Retina (tissue), 1 donor: ENCODE measurements around the gene KCNQ1.
A peak's percentile ranks its signal among the peaks of the same experiment; 100 is the strongest.

Source experiments
- DNase-seq: peaks from one replicate; pipeline ENCODE4 v3.0.0-alpha.2; 2016

The KCNQ1 gene

DNA sequence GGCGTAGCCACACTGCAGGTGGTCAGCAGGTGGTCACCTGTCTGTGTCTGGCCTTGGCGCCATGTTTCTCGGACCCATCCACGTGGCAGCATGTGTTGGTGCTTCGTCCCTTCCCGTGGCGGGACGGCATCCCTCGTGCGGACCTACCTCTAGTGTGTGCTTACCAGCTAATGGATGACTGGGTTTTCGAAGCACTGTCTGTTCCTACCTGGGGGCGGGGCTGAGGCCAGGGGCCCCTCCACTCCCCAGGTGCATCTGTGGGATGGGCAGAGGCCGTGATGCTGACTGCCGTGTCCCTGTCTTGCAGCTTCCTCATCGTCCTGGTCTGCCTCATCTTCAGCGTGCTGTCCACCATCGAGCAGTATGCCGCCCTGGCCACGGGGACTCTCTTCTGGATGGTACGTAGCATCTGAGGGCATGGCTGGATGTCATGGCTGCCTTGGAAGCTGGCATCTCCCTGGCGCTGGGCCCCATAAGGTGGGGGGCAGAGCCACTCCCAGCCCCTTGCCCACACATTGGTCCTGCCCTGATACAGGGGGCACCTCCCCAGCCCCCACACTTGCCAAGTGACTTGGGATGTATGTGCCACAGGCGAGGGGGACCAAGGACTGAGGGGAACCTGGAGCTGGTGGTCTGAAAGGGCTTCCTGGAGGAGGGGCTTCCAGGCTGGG, 82.9 kb downstream of the KCNQ1 start:
- DNase-seq: no peak

DNA sequence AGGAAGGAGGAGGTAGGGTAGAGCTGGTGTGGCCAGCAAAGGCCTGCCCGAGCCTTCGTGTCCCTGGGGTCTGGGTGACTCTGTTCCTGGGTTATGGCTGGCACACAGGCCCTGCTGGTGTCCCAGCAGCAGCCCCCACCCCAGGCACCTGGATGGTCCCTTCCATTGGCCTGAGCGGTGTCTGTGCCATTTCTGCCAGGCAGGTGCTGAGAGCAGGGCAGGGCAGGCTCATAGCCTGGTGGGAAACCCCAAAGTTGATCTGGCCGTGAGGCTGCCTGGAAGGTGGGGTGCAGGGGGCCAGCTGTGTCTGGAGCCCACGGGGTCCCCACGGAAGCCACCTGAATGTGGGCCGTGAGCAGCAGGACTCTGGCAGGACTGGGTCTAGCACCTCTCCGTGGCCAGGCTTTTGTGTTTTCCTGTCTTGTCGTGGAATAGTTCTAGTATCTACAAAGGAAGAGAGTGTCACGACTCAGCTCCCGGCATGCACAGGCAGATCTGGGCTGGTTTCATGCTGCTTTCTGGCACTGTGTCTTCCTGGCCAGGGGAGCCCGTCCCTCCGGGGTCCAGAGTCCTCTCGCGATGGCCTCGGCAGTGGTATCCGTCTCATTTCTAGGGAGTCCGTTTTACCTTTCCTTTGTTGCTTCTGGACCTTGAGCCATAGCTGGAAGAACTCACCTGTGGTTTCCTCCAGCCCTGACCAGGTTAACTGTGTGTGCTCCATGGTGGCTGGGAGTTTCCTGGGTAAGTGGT, 83.7 kb downstream of the KCNQ1 start:
- DNase-seq: no peak

DNA sequence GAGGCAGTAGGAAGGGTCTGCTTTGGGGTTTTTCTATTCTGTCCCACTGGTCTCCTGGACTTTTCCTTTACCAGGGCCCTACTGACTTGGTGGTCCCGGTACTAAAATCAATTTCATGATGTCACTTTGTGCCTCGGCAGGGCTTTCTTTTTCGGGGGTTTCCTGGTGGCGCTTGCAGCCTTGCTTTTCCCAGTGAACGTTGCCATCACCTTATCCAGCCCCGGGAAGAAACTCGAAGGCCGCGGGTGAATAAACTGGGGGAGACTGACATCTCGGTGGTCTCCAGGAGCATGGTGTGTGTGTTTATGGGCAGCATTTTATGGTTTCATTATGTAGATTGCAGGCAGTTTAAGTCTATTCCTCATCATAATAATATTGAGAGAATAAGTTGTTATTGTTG, 84.4 kb downstream of the KCNQ1 start:
- no peak for DNase-seq

DNA sequence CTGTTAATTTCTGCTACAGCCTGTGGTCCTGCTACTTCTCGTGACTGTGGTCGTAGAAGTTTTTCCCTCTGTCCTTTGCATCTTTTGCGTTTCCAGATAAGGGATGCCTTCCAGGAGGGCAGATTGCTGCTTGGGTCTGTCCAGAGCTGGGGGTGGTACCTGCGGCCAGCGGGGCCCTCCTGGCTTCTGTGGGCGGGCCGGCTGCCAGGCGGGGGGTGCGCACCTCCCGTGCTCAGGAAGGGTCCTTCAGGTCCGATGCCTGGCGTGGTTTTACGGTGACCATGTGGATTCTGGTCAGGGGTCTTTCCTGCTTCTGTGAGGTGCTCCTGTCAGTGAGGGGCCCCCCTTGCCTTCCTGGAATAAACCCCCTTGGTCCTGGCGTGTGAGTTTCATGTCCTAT, 84.8 kb downstream of the KCNQ1 start:
- DNase-seq: no peak

DNA sequence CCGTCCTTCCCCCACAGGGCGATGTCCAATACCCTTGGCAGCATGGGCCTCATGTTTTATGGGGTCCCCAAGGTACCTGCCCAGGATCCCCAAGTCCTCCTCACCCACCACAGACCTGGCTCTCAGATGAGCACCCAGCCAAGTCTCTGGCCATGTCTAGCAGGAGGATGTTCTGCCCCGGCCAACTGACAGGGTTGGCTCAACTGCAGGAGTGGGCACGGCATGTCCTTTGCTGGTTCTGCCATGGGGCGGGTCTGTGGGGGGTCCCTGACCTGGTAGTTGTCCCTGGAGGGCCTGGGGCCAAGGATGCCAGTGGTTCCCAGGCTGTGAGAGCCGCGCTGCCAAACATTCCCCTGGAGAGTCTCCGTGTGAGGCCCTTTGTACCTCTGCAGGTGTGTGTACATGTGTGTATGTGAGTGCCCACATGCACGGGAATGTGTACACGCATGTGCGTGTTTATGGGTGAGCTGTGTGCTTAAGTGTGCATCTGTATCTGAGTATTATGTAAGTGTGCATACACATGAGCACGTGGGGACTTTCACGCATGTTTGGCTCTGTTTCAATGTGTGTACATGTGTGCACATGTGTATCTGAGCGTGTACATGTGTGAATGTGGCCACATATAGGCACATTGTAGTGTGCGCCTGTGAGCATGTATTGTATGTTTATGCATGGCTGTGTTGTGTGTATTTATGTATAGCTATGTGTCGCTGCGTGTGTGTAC, 85.5 kb downstream of the KCNQ1 start:
- DNase-seq: no peak

DNA sequence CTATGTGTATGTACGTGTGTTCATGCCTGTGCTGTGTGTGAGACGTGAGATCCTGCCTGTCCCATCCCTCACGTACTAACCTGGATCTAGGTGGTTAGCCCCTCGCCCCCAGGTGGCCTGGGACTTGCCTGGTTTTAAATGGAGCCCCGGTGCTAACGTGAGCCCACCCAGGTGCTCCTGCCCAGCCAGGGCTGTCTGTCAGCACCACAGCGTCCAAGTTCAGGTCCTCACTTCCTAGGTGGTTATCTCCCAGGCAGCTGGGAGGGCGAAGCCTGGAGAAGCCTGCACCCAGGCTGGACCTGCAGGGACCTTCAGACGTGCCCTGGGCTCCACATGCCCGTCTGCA, 86.0 kb downstream of the KCNQ1 start:
- DNase-seq: no peak

DNA sequence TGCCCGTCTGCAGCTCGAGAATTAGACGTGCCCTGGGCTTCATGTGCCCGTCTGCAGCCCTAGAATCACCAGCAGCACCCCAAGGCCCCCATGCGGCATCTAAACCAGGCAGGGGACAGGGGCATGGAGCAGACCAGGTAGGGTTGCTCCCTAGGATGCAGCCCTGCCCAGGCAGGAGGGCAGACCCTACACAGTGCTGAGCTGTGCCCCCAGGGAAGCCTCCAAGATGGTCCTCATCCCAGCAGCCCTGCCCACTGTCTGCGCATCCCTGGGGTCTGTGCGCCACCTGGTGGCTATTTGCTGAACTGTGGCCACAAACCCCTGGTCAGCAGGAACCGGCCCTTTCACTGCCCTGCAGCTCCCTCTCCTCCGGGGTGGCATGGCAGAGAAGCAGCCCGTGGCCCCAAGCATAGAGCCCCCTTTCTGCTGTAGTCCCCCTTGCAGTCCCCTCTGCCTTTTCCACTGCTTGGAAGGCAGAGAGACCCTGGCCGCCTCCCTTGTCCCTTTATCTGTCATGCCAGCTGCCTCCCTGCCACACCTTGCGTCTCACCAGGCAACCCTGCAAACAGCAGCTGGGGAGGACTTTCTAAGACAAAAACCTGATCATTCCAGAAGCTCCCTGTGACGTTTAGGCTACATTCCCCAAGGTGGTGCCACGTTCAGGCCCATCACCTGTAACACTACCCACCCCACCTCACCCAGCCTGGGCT, 86.6 kb downstream of the KCNQ1 start:
- peak; percentile 92 for DNase-seq

DNA sequence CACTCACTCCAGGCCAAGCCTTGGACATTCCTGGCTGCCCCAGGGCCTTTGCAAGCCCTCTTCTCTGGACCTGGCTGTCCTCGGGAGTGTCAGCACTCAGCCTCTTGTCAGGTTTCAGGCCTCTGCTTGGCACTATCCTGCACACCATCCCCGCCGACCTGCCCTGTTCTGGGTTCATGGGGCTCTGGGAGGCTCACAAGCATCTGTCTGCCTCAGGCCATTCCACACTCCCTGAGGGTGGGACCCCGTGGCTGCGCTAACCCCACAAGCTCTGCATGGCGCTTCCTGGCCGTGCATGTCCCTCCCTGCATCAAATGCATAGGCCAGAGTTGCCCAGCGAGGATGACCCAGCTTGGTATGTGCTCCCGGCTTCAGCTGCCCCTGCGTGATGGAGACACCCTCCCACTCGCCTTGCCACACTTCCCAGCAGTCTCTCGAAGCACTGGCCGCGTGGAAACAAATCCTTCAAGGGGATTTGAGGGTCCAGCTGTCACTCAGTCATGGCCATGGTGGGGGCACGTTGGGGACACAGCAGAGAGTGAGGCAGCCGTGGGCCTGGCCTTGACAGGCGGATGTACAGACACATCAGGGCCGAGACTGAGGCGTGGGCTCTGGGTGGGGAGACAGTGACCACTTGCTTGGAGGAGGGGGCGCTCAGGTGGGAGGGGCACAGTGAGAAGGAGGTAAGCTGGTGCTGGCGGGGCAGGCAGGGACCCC, 87.3 kb downstream of the KCNQ1 start:
- no peak for DNase-seq

DNA sequence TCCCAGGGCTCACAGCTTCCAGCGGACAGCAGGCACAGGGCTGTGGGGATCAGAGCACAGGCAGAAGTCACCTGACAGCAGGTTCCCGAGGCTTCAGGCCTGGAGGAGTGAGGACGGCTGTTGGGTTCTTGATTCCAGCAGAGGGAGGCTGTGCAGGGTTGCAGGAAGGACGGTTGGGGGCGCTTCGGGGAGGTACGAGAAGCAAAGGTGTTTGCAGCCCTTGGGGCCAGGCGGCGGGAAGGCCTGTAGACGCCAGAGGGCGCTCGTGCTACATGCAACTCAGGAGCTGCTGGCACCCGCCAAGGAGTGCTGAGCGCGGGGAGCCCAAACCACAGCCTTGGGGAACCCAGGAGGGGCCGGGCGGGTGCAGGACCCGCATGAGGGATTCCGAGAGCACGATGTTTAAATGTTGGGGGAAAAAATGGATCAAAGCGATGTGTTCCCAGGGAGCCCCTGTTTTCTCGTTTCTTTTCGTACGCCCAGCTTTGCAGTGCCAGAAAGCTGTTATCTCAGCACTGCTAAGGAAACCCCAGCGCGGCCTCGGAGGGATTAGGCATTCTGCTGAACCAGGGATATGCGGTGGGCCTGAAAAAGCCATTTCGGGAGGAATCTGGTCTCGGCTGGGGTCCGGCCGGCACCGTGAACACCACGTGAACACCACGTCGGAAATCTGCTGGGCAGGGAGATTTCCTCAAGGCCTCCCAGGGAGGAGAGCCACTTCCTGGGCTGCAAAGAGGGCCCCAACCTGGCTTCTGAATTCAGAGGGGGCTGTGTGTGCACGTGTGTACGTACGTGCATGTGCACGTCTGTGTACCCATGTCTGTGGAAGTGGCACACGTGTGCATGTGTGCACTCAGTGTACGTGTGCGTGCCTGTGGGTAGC, 88.1 kb downstream of the KCNQ1 start:
- DNase-seq: peak; percentile 98

DNA sequence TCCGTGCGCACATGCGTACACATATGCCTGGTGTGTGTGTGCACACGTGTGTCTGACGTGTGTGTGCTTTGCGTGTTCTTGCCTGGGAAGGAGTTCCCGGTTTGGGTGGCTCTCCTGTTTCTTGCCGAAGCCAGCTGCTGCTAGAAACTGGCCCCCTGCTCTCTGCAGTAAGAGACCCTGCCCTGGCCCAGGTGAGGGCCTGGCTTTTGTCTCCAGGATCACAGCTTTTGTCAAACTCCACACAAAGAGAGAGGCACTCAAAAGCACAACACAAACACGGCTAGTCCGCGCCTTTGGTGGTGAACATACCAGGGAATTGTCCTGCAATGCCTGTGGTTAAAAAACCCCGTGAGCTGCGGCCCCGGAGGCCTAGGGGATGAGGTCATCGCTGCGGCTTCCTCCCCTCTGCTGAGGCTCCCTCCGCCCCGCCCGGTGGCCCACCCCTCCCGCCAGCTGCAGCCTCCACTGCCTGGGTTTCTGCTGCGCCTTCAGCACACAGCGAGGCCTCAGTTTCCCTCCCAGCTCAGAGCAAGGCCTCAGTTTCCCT, 88.9 kb downstream of the KCNQ1 start:
- DNase-seq: peak; percentile 81

DNA sequence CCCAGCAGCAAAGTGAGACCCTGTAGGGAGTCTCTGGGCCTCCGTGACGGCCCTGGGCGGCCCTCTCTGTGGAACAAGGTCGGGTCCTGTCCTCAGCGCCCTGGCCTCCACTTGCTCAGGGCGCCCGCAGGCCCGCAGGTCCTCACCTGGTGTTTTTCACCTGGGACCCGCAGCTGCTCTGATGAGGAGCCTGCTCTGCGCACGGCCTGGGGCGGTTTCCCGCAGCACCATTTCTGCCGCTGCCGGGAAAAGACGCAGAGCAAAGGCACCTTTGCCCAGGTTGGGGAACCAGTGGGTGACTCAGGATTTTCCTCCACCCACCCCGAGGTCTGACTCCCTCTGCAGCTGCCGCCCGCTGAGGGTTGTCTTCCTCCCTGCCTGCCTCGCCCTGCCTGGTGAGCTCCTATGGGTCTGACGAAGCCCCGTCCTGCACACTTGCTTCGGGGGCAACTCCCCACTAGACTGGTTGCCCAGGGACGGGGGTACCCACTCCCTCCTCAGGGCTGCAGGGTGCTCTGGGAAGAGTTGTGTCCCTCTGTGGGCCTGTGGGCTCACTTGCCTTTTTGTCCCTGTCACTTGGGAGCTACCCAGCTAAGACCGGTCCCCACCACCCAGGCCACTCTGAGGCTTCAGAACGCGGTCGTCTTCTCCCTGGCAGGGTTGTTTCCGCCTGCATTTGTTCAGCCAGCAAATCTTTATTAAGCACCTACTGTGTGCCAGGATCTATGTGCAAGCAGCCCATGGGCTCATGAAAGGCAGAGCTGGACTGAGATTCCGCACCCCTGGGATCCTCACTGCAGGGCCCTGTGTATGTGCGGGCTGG, 89.5 kb downstream of the KCNQ1 start:
- DNase-seq: no peak

DNA sequence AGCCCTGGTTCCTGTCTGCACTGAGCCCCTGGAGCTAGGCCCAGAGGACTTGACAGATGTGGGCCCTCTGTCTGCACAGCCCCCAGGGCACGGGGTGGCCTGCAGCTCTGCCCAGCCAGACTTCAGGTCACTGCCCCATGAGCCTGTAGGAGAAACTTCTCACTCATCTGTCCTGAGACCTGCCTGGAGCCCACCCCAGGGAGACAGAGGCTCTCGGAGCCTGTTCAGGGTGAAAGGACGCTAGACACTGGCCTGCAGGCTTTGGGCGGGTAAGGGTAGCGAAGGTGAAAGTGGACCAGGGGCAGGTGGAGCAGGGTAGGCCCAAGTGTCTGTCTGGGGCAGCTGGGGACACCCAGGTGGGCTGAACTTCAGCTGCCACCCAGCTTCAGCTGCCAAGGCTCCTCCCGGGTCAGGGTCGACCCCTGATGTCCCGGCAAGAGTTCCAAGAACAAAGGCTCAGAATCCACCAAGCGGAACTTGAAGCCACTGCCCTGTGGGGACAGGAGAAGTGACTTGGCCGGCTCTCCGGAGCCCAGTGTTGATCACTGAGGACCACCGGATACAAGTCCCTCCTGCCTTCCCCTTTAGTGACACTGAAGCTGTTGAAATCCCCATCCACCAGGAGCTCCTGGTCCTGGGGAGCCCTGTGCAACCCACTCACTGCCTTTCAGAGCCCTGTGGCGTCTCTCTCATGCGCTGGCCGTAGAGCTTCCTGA, 90.3 kb downstream of the KCNQ1 start:
- DNase-seq: peak; percentile 34

DNA sequence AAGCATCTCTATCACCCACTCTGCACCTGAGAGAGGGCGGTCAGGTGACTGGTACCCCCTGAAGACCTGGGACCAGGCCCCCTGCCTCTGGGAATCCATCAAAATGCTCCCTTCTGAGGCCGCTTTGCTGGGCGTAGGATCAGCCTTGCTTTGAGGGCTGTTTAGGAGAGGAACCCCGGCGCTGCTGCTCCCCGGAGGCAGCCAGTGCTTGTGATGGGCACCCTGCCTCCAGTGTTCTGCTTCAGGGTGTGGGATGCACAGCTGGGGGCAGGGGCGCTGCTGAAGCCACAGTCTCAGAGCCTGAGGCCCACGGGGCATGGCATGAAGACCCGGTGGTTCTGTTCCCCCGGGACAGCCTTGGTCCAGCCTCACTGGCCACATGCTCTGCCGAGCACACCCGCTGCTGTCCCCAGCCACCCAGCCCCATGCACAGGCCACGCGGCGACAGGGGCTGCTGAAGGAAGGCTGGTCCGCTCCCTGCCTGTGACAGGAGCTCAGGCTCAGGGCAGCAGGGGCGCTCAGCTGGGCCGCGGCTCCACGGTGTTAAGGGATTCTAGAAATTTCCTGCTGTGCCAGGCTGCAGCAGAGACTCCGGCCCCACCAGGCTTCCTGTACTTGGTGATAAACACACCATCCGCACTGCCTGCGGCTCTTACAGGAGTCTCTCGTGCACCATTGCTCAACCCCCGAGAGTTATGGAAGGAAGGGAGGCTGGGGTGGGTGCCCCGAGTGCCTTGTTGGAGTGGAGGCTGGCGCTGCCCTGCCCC, 91.0 kb downstream of the KCNQ1 start:
- DNase-seq: peak; percentile 38

DNA sequence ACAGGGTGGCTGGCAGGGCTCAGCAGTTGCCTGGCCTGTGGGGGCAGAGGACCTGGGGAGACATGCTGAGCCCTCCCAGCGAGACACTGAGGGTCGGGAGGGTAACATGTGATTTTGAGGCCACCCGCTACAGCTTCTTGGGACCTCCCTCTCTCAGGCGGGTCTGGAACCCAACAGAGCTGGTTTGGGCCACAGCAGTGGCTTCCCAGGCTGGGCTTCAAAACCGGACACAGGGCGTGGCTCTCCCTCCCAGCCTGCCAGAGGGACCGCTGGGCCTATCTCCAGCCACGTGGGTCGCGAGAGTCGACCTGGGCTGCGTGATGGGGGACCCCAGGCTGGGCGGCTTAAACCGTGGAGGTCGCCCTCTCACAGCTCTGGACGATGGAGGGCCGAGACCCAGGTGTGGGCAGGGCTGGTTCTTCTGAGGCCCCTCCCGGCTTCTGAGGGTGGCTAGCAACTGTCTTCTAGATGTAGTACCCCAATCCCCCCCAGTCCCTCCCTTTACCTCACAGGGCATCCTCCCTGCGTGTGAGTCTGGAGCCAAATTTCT, 91.7 kb downstream of the KCNQ1 start:
- no peak for DNase-seq

DNA sequence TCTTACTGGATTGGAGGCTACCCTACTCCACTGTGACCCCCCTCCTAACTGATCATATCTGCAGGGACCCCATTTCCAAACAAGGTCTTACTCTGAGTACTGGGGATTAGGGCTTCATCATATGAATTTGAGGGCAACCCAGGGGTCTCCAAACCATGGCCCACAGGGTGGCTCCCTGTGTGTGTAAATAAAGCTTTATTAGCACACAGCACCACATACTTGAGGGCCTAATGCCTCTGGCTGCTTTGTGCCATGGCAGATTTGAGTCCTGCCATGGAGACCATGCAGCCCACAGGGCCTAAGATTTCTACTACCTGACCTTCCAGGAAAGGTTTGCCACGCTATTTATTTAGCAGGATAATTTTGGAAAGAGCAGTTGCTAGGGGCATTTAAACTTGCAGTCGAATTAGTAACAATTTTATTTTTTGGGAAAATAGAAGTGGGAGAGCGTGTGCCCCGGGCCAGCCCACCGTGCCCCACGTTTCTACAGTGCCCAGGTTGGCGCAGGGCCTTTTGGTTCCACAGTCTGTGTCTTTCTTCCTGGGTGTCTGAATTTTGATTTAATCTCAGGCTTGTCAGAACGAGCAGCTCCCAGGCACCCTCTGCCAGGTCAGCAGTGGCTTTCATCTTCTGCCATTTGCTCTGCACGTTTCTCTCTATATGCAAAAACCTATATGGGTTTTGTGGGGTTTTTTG, 92.3 kb downstream of the KCNQ1 start:
- no peak for DNase-seq

DNA sequence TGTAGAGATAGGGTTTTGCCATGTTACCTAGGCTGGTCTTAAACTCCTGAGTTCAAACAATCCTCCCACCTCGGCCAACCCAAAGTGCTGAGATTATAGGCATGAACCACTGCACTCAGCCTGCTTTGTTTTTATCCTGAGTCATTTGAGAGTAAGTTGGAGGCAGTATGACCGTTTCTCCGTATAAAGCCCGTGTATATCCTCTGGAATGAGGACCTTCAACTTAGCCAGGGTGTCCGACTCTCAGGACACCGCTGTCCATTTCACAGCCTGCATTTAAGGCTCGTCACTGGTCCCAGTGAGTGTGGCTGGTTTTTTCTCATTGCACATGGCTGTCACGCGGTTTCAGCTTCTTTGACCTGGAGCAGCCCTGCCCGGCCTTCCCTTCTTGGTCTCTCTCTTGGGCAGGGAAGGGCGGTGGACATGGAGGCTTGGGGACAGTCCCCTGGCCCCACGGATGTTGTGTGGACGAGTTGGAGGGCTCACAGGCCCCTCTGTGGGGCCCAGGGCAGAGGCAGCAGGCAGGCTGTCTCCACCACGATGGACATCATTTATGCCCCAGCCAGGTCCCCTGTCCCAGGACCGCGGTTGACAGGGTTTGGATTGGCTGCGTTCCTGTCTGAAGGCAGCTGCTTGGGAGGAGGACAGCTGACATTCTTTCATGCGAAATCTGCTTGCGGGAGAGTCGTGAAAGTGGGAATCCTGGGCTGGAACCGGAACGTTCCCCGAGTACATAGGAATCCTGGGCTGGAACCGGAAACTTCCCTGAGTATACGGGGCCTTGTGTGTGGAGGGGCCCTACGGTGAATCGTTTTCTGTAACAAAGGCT, 93.3 kb downstream of the KCNQ1 start:
- no peak for DNase-seq

DNA sequence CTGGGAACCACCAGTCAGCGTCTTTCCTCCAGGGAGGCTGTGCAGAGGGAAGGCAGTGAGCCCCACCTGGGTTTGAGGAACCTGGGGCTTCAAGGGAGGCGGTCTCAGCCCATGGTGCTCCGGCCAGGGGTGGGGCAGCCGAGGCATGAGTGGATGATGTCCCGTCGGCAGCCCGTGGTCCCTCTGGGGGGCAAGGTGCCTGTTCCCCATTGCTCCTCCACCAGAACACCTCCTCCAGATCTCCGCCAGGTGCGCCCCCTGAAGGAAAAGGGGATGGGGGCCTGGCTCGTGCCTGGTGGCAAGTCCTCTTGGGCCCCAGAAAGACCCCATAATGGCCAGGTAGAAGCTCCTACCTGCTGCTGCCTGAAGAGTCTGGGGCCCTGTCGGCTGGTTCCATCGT, 94.1 kb downstream of the KCNQ1 start:
- no peak for DNase-seq
